Lower leg skin (tissue), 3 donors: Measurements from ENCODE around the gene DOCK3.
"Not testable (repeated sequence)": the region's sequence is repeated elsewhere in the genome, so short reads cannot be mapped to it uniquely, and the experiment has no call there.

Source experiments
- CTCF ChIP-seq, 3 donors: fragments of 450-650 bp; IDR thresholded peaks; one replicate each; pipeline ENCODE4 v1.5.1; 2016; ENCODE audit warnings: antibody characterized with exemption in 3 of 3, mild to moderate bottlenecking in 3 of 3, moderate library complexity in 2 of 3
- POLR2A ChIP-seq, 2 donors: fragments of 450-650 bp; IDR thresholded peaks; one replicate each; pipeline ENCODE4 v1.6.1; 2016 to 2017; ENCODE audit warnings: antibody characterized with exemption in 2 of 2, mild to moderate bottlenecking in 1 of 2, moderate library complexity in 1 of 2

- TF ChIP-seq CTCF, POLR2A (IDR thresholded peaks at IDR 0.05): not testable (repeated sequence)
Observed at GRCh38 chr3:50803805-50804204, 129.1 kb downstream of the DOCK3 start.
